ENCODE results near the gene MYPOP. TPM values are rescaled to one million over a fixed set of nuclear protein-coding genes. Genes with fewer than 3 reads are reported as not detected.

MYPOP gene
- total and polyA plus RNA-seq, 9 of the 15 experiments (the other 6 are each of a cell fraction or from before 2014, with no cell fraction given): 0.32 to 7.6 (median 1.6) TPM

GRCh38 chr19:45927565-45928261, 25.3 kb upstream of the MYPOP start (continued):
- no peak for TF ChIP-seq BCLAF1 (IDR thresholded peaks at IDR 0.05; ENCODE audit: borderline replicate concordance in 1 of 2, control insufficient read depth in 1 of 2, low read depth in 2 of 2, low read length in 1 of 2)
- TF ChIP-seq BCOR (IDR thresholded peaks at IDR 0.05): no peak
- TF ChIP-seq GTF3C2 (IDR thresholded peaks at IDR 0.05; ENCODE audit: borderline replicate concordance, extremely low read depth, insufficient read length): no peak
- no peak for TF ChIP-seq ZNF717 (CRISPR knock-in tag; IDR thresholded peaks at IDR 0.05)
- TF ChIP-seq FOXK1 (CRISPR knock-in tag; IDR thresholded peaks at IDR 0.05; ENCODE audit: borderline replicate concordance): no peak
- peak; percentile 80 for TF ChIP-seq CHD2 (IDR thresholded peaks at IDR 0.05; ENCODE audit: low read depth, low read length)
- TF ChIP-seq ZNF518B (CRISPR knock-in tag; IDR thresholded peaks at IDR 0.05): no peak
- no peak for TF ChIP-seq TRIM24 (IDR thresholded peaks at IDR 0.05)
- TF ChIP-seq ZNF584 (CRISPR knock-in tag; IDR thresholded peaks at IDR 0.05; ENCODE audit: low read depth): no peak
- TF ChIP-seq ZNF830 (CRISPR knock-in tag; IDR thresholded peaks at IDR 0.05): no peak
- no peak for TF ChIP-seq ARID1B (IDR thresholded peaks at IDR 0.05)
- no peak for TF ChIP-seq CHCHD3 (CRISPR knock-in tag; IDR thresholded peaks at IDR 0.05)
- TF ChIP-seq NFYB (IDR thresholded peaks at IDR 0.05; ENCODE audit: extremely low read depth, insufficient read length): peak; percentile 99
- no peak for TF ChIP-seq PURB (CRISPR knock-in tag; IDR thresholded peaks at IDR 0.05; ENCODE audit: low read depth)
